Kidney tubule cell (primary cell): ENCODE data around the gene SCPEP1.
A peak's percentile ranks its signal among the peaks of the same experiment; 100 is the strongest.

ENCODE experiments used
- DNase-seq: peaks from one replicate; pipeline ENCODE4 v3.0.0-alpha.2; 2018; ENCODE audit warnings: low spot score

Gene SCPEP1

DNA sequence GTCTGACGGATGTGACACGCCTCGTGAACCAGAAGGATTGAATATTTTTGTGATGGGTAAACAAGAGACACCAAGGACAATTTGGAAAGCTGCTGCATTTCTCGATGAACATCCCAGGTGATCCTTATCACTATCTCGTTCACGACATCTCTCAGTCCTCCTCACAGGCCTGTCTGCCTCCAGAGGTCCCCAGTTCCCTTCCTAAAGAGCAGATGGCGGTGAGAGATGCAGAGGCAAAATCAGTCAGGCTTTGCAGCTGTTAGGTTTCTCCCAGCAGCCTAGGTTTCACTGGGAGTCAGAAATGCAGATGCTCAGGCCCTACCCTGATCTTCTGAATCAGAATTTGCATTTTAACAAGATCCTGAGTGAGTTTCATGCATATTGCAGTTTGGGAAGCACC, 23.6 kb downstream of the SCPEP1 start:
- DNase-seq, result no peak

GRCh38 chr17:57002904-57003303, 25.0 kb downstream of the SCPEP1 start:
- DNase-seq, result no peak

DNA sequence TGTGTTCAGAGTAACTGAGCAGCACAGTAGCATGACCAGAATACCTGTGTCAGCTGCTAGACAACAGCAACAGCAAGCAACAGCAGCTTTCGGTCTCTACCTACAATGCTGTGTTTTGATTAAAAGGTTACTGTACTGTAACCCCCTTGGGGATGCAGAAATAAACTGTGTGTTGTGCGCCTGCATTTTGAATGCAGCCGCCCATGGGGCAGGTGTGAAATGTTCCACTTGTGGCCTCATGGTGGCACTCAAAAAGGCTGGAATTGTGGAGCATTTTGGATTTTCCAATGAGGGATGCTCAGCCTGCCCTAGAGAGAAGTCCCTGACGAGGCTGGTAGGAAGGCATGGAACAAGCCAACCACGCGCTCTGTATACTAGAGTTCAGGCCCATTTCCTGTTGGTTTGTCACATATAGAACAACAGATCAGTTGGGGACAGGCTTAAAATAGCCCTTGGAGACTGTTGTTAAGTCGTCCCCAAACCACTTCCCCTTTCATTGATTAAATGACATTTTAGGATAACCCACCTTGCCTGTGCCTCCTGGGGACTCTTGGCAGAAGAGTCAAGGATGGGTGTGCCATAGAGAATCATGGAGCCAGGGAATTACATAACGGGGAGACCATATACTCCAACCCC, 27.1 kb downstream of the SCPEP1 start:
- no peak for DNase-seq

DNA sequence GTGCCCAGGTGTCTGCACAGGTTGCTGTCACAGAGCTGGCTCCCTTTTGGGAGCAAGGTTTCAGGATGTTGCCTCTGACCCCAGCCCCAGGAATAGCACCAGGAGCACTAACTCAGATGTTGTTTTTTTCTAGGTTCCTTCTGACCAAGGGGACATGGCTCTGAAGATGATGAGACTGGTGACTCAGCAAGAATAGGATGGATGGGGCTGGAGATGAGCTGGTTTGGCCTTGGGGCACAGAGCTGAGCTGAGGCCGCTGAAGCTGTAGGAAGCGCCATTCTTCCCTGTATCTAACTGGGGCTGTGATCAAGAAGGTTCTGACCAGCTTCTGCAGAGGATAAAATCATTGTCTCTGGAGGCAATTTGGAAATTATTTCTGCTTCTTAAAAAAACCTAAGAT, 28.1 kb downstream of the SCPEP1 start:
- DNase-seq, result no peak

GRCh38 chr17:57008958-57009357, 31.0 kb downstream of the SCPEP1 start:
- no peak for DNase-seq

DNA sequence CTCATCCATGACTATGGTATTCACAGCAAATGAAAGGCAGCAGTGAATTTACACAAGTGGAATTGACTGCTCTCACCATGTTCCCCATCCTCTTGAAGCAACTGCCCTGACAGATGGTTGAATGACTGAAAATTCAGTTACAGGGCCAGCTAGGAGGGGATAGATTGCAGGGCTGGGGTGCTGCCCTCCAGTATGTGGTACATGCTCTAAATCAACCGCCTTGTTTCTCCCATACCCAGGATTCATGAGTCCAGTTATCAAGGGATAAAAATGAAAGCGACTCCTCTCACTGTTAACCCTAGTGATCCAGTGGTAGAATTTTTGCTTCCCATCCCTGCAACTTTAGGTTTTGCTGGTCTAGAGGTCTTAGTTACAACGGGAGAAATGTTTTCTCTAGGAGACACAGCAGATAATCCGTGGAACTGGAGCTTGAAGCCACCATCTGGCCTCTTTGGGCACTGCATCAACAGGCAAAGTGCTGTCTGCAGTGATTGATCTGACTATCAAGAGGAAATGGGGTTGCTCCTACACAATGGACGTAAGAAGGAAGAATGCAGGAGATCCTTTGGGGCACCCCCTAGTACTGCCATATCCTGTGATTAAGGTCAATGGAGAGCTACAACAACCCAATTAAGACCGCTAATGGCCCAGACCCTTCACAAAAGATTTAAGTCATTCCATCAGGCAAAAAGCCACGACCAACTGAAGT, 32.0 kb downstream of the SCPEP1 start:
- peak; percentile 55 for DNase-seq

DNA sequence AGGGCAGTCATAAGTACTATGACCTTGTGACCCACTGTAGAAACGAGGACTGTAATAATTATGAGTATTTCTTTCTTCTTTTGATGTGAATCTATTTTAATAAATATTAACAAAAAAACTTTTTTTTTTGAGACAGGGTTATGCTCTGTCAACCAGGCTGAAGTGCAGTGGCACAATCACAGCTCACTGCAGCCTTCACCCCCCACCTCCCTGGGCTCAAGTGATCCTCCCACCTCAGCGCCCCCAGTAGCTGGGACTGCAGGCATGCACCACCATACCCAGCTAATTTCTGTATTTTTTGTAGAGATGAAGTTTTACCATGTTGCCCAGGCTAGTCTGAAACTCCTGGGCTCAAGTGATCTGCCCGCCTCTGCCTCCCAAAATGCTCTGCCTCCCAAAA, 32.6 kb downstream of the SCPEP1 start:
- DNase-seq, result no peak

DNA sequence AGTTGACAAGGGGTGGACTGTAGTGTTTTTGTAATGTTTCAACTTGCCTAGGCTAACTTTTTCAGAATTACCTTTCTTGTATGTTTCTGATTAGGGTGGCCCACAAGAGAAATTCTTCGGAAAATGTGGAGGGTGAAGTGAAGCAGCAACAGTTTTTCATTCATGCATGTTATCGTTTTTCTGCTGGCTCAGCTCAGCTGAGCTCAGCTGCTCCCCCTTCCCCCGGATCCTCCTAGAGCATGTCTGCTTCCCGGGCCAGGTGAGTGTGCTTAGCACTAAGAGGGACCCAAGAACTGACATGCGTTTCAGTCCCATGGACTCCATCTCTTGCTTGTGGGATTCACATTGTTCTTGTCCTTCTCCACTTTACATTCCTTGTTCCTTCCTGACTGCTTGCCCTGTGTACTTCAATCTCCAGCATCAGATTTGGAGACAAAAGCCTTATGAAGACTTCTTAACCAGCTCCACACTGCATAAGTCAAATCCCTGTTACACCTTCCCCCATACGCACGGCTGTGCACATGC, 33.6 kb downstream of the SCPEP1 start:
- DNase-seq, result no peak

- no peak for DNase-seq
Measured at GRCh38 chr17:57016071-57016763, 38.3 kb downstream of the SCPEP1 start.

DNA sequence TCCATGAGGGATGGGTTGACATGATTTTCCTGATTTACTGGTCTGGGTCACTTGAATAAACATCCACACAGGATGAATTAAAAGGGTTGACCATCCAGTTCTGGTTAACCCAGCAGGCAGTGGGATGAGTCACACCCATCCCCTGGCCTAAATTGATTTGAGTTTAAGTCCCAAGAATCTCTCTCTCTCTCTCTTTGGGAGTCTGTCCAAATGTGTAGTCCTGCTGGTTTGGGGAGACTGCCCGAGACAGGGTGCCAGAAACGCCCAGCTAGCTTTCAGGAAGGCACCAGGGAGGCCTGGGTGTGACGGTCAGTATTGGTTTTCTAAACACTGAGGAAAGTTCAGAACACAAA, 38.8 kb downstream of the SCPEP1 start:
- no peak for DNase-seq

GRCh38 chr17:57017625-57018024, 39.7 kb downstream of the SCPEP1 start:
- DNase-seq, result no peak

- DNase-seq, result no peak
Measured at GRCh38 chr17:57020208-57020607, 42.3 kb downstream of the SCPEP1 start.

DNA sequence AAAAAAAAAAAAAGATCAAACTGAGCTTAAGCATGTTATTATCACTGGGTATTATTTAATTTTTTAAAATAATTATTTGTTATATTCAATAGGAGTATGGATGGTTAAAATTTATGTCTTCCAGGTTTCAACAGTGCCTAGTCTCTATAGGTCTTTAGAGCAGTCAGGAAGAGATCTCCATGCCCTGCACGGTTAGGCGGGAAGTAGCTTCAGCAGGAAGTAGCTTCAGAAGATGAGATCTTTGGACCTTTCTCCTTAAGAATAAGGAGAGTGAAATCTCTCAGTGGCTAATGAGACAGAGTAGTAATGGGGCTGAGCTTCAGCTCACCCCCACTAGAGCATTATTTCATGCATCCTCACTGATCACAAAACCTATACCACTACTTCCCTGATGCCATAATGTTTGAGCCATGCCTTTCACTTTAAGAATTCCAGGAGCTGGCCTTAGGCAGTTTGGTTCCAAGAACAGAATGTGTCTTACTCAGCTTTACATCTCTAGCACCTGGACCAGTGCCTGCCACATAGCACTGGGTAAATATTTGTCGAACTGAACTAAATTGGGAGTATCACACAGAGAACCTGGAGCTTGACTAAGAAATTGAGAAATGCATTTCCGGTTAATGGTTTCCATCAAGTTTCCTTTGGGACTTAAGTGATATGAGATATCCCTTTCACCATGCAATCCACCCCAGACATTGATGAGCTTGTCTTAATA, 43.5 kb downstream of the SCPEP1 start:
- peak; percentile 6 for DNase-seq

GRCh38 chr17:57025876-57026275, 47.9 kb downstream of the SCPEP1 start:
- no peak for DNase-seq

DNA sequence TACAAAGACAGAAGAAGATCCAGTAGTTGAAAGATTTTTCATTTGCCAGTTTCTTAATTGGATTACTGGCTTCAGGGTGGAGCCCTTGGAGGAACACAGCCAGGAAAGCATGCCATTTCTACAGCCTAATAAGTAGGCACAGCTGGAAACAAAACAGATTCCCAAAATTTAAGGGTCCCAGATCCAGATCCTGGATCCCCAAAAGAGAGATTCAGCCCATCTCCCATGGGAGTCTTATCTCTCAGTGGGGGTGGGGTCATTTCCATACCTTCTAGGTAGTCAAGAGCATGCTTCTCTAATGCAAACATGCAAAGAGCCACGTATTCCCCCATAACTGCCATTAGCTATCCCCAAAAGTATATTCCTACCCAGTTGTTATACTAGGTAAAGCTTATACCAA, 49.9 kb downstream of the SCPEP1 start:
- DNase-seq, result no peak

GRCh38 chr17:57032343-57032742, 54.4 kb downstream of the SCPEP1 start:
- DNase-seq, result no peak

DNA sequence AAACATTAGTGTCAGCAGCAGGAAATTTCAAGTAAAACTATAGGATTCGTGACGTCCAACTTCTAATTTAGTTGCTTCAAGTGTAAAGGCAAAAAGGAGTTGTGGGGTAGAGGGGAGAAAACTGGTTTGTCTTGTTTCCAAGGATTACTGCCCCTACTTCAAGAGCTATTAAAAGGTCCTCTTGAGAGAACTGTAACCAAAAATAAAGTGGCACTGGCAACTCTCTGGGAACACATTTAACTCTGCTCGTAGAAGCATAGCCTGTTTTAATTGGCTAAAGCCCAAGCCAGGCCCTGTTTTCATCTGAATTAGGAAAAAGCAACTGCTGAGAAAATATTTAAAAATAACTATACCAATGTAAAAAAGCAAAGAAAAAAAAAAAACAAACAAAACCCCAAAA, 55.4 kb downstream of the SCPEP1 start:
- no peak for DNase-seq

DNA sequence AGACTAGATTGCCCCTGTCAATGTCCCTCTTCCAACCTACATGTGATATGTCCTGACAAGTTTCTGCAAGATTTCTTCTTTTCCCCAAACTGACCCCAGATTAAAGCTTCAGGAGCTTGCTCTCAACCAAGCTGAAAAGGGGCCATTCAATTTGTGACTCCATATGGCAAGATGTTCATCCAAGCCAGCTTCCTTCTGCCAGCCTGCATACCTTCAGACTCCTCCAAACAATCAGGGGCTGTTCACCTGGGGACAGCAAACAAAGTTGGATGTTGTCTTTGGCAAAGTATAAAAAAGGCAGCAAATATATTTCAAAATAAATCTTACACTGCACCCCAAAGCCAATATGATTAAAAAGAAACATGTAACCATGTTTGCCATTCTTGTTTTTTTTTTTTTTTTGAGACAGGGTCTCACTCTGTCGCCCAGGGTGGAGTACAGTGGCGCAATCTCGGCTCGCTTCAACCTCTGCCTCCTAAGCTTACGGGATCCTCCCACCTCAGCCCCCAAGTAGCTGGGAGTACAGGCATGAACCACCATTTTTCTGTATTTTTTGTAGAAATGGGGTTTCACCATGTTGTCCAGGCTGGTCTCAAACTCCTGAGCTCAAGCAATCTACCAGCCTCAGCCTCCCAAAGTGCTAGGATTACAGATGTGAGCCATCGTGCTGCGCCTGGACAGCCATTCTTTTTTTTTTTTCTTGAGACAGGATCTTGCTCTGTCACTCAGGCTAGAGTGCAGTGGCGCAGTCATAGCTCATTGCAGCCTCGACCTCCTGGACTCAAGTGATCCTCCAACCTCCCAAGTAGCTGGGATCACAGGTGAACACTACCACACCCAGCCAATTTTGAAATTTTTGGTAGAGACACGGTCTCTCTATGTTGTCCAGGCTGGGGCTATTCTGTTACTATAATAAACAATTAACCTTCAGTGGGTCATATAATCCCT, 57.1 kb downstream of the SCPEP1 start:
- no peak for DNase-seq

GRCh38 chr17:57035971-57036481, 58.1 kb downstream of the SCPEP1 start:
- no peak for DNase-seq

GRCh38 chr17:57037411-57037810, 59.5 kb downstream of the SCPEP1 start:
- DNase-seq, result no peak

DNA sequence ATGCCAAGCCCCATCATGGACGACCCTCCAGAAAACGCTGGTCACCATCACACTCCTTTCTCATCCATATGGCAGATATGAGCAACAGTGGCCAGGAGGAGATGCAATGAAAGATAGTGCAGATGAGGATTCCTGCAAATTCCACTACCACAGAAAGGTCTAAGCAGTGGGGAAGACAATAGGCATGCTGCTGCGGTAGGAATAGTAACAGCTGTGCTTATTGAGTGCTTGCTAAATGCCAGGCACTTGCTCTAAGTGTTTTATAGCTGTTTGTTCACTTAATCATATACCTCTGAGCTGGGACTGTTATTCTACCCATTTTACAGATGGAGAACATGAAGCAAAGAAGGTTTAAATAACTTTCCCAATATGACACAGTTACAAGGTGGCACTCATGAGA, 60.6 kb downstream of the SCPEP1 start:
- DNase-seq, result no peak
